NCI-H146 treated with DMSO at 0.1 percent for 48 hours (cell line): Measurements from ENCODE around the gene CD34.
"Not testable (repeated sequence)": the region's sequence is repeated elsewhere in the genome, so short reads cannot be mapped to it uniquely, and the experiment has no call there.

ENCODE experiments used
- DNase-seq: peaks from one replicate; lab custom pipeline; 2025; ENCODE audit not compliant: unreplicated experiment; lab: John Stamatoyannopoulos, UW

CD34 gene

DNA sequence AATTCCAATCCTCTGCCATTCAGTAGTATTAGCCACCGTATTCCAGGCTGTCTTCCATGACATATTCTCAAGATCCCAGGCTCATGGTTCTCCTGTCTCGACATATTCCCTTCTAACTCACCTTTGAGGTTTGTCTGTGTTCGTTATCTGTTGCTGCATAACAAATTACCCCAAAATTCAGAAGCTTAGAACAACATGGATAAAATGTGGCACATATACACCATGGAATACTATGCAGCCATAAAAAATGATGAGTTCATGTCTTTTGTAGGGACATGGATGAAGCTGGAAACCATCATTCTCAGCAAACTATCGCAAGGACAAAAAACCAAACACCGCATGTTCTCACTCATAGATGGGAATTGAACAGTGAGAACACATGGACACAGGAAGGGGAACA lies 33.0 kb downstream of the CD34 start:
- not testable (repeated sequence) for DNase-seq

DNA sequence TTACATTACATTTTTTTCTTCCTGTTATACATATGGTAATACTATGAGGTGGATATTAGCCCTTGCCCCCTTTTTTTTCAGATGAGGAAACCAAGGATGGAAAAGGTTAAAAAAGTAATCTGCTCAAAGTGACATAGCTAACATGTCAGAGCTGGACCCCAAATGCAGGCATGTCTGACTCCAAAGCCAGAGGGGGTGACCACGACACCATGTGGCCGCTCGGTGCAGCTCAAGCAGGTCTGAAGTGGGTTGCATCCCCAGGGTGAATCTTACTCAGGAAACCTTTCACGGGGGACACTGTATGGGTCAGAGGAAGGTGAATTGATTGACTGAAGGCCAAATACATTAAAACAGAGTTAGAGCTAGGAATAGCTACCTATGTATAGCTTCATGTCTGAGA lies 34.8 kb downstream of the CD34 start:
- DNase-seq = no peak

DNA sequence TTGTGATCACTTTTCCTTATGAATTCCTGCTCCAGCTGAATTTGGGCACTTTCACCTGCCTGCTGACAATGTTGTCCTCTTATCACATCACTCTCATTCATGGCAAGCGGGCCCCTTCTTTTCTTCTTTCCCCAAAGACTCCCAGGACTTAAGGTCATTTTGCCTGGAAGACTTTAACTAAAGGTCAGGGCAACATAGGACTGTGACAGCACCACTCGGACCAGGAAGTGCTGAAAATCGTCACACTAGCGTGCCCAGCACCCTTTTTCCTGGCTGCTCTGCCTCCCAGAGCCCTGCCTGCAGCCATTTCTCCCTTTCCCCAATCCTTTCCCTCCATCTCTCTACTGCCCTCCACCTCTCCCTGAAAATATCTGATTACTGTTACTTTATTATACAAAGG lies 35.4 kb downstream of the CD34 start:
- no peak for DNase-seq

DNA sequence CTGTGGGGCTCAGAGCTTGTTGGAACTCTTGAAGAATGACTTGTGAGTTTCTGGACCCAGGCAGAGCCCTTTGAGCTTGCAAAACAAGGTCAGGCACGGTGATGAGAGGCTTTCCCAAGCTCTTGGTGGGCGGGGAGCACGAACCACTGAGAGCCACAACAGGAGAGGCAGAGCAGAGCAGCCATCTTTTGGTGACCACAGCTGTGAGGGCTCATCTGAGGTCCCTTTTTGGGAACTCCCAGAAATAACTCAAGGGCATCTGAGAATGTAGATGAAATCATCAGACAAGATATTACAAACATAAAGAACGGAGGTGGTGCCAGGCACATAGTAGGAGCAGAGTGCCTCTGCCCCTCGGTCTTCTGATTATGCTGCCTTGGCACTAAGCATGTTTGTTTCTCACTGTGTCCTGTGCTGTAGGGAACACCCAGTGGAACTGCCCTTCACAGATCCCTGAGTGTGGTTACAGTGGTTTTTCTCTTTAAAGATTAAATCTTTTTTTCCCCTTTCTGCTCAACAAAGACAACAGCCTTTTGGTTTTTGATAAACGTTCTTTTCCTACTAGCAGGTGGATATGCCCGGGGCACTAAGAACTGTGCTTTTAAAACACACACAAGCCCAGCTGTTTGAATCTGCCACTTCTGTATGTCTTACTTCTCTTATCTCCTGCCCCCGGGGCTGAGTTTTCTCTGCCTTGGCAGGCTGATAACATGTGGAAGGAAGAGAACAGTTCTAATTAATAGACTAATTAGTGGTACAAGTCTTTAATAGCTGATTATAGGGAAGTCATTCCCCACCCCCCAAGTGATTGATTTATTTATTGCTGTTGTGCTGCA lies 37.7 kb downstream of the CD34 start:
- peak; percentile 7 for DNase-seq

DNA sequence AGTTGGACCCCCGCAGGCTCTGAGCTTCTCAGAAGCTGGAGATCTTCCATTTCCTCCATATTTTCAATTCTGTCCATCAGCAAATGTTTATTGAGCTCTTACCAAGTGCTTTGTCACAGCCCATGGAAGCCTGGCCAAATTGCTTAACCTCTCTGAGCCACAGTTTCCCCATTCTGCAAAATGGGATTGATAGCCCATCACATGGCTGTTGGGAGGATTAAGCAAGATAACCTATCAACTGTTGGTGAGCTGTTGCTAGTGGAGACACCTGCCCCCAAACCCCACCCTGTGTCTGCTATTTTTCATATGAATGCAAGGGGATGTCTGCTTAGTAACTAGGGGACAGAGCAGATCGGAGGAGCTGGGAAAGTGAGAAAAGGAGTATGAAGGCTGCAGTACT lies 38.3 kb downstream of the CD34 start:
- DNase-seq = no peak

DNA sequence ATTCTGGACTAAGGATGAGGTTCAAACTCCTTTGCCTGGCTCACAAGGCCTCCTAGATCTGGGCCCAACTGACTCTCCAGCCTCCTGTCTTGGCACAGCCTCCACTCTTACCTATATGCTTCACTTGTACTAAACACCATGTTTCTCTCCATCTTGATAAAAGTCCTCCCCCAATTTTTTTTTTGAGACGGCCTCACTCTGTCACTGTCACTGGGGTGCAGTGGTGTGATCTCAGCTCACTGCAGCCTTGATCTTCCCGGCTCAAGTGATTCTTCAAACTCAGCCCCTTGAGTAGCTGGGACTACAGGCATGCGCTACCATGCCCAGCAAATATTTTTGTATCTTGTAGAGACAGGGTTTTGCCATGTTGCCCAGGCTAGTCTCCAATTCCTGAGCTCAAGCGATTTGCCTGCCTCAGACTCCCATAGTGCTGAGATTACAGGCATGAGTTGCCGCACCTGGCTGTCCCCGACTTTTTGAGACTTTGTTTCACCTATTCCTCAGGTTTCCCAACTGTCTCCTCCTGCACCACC lies 39.7 kb downstream of the CD34 start:
- no peak for DNase-seq

DNA sequence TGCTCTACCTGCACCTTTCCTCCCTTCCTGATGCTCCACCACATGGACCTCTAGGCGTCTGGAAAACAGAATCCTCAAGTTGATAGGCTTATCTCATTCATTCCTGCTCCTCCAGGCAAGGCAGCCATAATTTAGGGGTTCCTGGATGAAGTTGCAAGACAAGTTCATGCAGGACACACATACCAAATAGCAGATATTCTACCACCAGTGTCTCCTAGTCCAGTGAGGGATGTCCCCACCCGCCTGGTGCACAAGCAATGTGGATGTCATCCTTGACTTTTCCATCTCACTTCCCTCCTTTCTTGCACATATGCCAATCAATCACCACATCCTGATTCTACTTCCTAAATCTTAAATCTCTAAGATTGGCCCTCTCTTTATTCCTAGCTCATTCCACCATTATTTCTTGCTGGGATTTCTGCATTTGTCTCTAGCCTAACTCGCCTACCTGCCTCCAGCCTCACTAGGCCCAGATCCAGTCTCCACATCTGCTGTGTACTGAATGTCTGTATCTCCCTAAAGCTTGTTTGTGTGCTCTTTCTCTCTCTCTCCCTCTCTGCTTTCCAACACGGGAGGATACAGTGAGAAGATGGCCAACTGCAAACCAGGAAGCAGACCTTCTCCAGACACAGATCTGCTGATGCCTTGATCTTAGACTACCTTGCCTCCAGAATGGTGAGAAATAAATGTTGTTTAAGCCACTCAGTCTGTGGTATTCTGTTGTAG lies 40.5 kb downstream of the CD34 start:
- no peak for DNase-seq

DNA sequence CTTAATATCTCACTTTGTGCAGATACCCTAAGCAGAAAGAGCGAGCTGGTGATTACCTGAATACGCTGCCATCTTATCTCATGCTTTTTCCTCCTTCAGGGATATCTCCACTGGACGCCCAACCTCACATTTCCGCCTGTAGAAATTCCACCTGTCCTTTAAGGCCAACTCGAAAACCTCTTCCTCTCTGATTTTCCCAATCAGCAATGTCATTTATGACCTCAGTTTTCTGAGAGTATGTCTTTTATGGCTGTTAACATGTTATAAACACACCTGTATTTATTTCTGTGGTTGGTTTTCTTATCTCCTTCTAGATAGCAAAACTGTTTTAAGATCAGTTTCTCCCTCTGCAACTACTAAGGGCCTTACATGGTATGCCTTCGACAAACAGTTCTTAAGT lies 41.1 kb downstream of the CD34 start:
- no peak for DNase-seq

DNA sequence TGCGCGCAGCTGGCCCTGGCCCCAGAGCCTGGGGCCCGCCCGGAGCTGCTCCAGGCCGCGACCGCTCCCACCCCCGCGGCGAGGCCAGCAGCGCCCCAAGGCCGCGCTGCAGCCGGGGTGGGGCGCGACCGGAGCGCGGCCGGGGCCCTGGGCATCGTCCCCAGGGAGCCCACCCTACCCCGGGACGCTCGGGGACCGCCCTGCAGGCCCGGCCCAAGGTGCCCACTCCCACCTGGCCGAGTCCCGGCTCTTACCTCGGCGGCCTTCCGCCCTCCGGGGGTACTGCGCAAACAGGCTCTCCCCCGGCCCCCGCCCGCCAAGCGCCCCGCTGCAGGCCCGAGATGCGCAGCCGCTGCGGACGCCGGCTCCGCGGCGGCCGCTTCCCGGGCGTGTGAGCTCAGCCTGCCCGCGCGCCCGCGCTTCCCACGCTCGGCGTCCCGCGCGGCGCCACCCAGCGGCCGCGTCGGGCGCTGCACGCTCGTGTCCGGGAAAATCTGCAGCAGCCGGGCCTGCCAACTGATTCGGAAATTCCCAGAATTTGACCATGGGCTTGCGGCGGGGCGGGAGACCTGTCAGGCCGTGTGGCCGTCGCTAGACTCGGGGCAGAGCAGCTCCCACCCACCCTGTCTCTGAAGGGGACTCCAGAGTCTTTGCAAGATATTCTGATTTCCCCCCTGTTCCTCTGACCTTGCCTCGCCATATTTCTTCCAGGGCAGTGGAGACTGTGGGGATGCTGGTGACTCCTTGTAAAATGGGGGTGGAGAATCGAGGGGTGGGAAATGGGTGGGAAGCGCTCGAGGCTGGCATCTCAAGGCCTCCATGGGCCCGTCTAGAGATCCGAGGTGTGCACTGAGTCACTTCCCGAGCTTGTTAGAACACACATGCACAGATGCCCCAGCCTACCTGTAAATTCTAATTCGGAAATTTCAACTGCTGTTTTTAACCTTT lies 41.9 kb downstream of the CD34 start:
- peak; percentile 33 for DNase-seq

DNA sequence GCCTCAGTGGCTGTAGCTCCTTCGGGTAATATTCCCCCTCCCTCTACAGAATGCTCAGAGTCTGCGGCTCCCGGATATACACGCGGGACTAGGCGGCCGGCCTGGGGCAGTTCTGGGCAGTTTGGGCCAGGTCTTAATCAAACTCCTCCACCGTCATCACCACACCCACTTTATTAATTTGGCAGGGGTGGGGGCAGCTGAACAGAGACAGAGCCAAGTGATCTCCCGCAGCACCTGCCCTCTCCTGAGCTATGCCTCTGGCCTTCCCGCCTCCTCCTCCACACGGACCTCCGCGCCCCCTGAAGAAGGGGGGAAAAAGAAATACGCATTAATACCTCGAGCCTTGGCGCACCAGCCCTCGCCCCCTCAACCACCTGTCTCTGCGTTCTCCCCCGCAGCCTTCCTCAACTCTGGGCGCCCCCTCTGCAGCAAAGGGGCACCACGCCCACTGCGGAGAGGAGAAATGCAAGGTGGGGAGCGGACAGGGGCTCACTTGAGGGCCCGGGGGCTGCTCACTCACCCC lies 42.6 kb downstream of the CD34 start:
- no peak for DNase-seq

DNA sequence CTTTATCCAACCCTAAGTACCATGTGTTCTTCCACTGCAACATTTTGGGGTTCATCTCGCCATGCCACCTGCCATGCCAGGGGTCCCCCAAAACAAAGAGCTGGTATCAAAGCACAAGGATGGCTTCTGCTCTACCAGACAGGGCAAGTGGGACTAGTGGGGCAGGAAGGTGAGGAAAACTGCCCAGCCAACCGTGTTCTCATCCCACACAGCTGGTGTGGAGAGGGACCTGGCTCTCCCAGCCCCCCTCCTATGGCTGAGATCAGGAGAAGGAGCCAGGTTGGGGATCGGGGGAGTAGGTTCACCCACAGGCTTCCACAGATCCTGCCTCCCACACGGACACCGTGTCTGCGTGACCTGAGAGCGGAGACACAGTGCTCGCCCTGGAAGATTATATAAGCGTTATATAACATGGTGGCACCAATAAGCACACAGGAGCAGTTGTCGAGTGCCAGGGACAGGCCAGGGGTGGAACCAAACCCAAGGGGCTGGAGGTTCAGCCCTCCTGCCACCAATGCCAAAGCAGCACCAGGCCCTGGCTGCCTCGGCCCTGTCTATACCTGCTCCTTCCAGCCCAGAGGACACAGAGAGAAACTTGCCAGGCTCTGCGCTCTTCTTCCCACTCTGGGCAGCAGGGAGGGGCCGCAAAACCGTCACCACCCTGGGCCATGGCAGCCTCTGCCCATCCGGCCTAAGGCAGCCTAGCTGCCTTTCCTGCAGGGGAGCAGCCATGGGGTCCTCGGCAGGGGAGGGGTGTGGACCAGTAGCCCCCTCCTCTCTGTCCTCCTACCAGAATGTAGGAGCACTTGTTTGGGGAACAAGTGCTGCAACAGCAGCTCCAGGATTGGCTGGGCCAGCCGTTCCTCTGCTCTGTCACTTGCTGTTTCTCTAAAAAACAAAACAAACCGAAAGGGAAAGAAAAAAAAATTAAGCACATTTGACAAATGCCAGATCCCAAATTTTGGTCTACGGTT lies 43.5 kb downstream of the CD34 start:
- DNase-seq = no peak

DNA sequence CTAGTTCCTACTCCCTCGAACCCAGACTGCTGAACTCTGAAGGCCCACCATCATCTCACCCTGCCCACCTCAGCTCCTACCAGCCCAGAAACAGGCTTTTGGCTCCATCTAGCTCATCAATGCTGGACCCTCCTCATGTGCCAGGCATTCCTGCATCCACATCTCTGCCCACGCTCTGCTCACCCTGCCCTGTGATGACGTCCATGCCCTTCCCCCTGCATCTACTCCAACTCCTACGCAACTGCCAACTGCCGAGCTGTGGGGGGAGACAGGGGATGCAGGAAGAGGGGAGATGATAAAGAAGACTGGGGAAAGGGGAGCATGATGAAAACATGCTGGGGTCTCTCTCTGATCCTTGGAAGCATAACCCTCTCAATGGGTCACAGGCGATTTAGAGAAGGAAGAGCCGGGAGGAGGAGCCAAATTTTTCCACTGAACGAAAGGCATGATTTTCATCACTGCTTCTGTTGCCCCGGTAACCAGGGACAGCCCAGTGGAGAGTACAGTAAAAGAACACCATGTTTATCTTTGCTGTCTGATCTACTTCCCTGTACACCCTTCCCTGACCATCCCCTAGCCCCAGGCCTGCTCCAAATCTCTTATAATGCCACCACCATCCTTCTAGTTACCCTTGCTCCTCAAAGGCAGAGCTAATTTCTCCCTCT lies 44.3 kb downstream of the CD34 start:
- DNase-seq = no peak

DNA sequence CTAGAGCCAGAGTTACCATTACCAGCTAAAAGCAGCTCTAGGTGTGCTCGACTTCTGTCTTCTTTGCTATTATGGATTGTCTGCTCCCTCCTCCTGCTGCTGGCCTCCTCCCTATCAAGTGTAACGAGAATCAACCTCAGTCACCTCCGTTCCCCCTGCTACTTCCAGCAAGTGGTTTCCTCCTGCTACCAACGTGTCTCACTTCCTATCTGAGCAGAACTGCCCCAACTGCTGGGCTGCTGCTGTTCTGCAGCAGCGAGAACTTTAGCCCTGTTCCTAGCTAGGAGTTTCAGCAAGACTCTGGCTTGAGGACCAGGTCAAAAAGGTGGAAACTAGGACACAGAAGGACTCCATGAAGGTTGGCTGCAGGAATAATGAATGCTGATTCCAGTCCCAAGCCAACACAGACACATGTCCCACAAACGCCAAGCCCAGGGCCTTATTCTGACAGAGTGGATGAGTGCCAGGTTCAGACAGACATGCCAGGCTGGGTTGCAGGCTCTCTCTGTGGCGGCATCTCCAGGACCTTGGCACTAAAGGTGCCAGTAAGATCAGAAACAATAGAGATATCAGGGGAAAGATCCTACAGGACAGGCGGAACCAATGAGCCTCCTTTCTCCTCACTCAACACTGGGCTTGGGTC lies 46.9 kb downstream of the CD34 start:
- no peak for DNase-seq

DNA sequence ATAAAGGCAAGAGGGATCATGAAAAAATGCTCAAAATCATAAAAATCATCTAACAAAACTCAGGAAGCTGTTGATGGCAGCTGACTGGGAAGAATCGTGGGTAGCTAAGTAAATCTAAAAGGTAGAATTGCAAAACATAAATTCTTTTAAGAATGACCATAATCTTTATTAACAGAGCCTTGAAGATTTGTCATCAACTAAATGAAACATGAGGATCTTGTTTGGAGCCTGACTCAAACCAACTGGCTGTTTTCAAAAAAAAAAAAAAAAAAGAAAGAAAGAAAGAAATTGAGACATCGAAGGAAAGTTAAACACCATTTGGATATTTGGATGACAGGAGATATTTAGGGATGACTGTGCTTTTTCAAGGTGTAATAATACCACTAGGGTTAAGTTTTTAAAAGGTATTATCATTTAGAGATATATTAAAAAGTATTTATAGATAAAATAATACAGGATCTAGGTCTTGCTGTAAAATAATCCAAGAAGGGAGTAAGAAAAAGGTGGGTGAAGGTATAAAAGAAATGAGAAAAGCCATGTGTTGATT lies 48.6 kb downstream of the CD34 start:
- DNase-seq = no peak

DNA sequence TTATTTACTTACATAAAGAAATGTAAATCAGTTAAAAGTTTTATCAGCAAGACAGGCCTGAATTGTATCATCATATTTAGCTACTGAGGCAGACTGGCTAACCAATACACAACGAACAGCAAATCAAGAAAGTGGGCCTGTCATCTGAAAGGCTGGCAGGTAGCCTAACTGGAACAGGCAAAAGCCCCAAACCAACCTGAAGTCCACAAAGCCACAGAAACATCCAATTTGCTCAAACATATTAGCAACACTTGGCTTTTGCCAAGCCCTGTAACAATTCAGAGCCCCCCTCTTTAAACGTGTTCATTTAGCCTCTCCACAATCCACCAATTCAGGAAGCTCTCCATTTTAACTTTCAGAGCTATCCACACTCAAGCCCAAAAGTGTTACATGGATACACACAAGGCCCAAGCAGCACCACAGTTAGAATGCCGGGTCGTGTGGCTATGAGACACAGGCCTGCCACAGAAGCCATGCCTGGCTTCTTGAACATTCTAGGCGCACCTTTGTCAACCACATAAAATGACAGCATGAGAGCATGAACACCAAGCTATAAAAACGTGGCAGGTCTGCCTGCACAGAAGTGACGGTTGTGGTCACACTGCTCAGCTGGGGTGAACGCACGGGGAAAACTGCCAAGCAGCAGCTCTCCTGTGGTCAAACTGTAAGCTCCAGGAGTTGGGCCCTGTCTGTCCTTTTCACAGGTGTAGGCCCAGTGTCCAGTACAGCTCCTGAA lies 49.3 kb downstream of the CD34 start:
- DNase-seq = no peak

DNA sequence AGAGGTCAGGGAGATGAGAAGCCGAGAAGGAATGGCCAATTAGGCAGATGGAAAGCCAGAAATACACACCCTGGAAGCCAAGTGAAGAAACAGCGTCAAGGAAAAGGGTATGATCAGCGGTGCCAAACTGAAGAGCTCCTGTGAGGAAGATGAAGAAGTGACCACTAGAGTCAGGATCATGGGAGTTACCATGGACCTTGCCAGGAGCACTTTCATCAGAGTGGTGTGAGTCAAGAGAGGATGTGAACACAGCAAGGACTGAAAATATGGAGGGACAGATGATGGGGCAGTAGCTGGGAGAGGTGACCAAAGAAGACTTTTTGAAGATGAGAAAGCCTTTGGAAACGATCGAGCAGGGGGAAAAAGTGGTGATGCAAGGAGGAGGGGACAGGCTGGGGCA lies 50.4 kb downstream of the CD34 start:
- no peak for DNase-seq

DNA sequence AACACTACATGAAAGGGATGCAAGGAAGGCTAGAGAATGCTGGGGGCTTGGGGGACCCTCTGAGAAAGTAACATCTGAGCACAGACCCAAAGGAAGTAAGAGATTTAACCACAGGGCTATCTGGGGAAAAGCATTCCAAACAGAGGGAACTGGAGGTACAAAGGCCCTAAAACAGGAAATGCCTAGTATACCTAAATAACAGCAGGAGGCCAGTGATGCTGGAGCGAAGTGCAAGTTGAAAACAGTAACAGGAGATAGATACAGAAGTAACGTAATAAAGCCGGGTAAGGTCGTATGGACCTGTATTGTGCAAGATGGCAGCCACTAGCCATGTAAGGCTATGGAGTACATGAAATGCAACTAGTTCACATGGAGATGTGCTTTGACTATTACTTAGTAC lies 52.1 kb downstream of the CD34 start:
- no peak for DNase-seq

DNA sequence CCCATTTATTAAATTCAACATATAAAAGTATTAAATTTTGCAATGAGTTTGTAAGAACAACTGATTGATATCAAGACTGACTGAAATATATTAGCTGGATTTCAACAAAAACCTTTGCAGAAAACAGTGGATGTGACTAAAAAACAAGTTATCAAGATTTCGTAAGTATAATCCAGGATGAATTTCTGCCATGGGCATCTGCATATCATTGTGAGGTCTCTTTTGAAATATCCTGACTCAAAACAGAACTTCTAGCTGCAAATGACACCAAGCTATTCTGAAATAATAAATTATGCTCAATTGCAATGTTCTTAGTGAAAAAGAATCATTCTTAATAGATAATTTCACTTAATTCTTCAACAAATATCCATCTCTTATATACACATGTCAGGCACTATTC lies 52.6 kb downstream of the CD34 start:
- no peak for DNase-seq
